Thyroid gland (tissue), 4 donors: ENCODE measurements around the gene SF3B1.

Experiments used
- POLR2A ChIP-seq, 2 donors: fragments of 450-650 bp; IDR thresholded peaks; one replicate each; pipeline ENCODE4 v1.6.1; 2017; ENCODE audit warnings: antibody characterized with exemption in 2 of 2, mild to moderate bottlenecking in 2 of 2, moderate library complexity in 1 of 2
- TF ChIP-seq, protein P1 (sequence below), 6 experiments: fragments of 200-600 bp in 3 of 6; fragments of 450-650 bp in 3 of 6; sonication (generic) in 3 of 6; IDR thresholded peaks; one replicate each; pipeline ENCODE4 v1.5.1; 2016 to 2019; ENCODE audit warnings: antibody characterized with exemption in 6 of 6, mild to moderate bottlenecking in 2 of 6, inconsistent platforms in 1 of 6, moderate library complexity in 1 of 6

DNA sequence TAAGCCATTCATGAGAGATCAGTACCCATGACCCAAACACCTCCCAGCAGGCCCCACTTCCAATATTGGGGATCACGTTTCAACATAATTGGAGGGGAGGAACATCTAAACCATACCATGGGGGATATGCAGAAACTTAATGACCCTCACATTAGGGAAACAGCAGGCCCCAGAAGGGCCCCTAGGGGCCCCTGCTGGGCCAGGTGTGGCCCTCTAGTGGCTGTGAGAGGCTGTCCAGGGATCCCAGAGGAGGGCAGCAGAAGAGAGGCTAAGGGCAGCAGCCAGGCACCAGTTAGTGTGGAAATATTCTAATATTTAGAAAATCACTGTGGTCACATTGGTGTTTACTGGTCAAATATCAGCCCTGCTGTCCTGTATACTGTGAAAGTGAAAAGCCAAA lies 75.0 kb downstream of the SF3B1 start:
- TF ChIP-seq, protein P1, sequence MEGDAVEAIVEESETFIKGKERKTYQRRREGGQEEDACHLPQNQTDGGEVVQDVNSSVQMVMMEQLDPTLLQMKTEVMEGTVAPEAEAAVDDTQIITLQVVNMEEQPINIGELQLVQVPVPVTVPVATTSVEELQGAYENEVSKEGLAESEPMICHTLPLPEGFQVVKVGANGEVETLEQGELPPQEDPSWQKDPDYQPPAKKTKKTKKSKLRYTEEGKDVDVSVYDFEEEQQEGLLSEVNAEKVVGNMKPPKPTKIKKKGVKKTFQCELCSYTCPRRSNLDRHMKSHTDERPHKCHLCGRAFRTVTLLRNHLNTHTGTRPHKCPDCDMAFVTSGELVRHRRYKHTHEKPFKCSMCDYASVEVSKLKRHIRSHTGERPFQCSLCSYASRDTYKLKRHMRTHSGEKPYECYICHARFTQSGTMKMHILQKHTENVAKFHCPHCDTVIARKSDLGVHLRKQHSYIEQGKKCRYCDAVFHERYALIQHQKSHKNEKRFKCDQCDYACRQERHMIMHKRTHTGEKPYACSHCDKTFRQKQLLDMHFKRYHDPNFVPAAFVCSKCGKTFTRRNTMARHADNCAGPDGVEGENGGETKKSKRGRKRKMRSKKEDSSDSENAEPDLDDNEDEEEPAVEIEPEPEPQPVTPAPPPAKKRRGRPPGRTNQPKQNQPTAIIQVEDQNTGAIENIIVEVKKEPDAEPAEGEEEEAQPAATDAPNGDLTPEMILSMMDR (IDR thresholded peaks at IDR 0.05) = no peak
- no peak for TF ChIP-seq POLR2A (IDR thresholded peaks at IDR 0.05)
